BE2C (cell line): ENCODE results near the gene CYP2W1.

ENCODE experiments used
- DNase-seq: peaks from one replicate; pipeline ENCODE4 v3.0.0-alpha.2; 2020
- H3K27me3 ChIP-seq: fragments of 250-450 bp; sonication (Bioruptor Pico); 2 replicates; pipeline ENCODE4 v1.5.1; 2020; ENCODE audit warnings: mild to moderate bottlenecking
- H3K36me3 ChIP-seq: fragments of 250-450 bp; sonication (Bioruptor Pico); 2 replicates; pipeline ENCODE4 v1.5.1; 2020; ENCODE audit warnings: mild to moderate bottlenecking
- H3K4me1 ChIP-seq: fragments of 250-450 bp; sonication (Bioruptor Pico); 2 replicates; pipeline ENCODE4 v1.5.1; 2020
- H3K4me3 ChIP-seq: 2 replicates; pipeline ENCODE4 v1.5.1; 2011; ENCODE audit warnings: low read depth, low read length
- H3K9me3 ChIP-seq: fragments of 250-450 bp; sonication (Bioruptor Pico); 2 replicates; pipeline ENCODE4 v1.5.1; 2020
- TF ChIP-seq, protein P1 (sequence below): IDR thresholded peaks from 2 replicates; pipeline ENCODE4 v1.5.1; 2012; ENCODE audit warnings: mild to moderate bottlenecking, low read depth, low read length

Gene CYP2W1

DNA sequence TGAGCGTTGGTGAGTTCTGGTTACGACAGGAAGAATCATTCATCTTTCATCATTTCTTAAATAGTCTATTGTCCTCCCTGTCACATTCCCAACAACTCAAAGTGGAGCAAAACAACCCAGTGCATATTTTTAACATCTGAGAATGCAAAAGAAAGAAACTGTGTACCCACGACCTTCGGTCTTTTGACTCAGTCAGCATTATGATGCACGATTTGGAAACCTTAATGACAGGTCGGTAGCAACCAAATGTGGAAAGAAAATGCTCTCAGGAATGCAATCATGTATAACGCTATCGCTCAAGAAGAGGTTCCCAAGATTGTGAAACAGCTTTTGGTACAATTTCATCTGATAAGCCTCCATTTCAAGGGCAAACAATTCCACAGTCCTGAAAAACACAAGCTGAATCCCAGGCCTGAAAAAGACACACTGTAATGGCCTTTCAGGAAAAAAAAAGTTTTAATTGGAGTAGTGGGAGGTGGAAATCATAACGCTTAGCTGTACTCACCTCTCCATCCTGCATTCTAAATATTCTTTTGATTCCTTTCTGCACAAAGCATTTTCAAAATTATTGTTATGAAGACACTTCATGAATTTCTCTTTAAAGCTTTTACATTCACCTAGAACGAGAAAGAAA is 10.2 kb upstream of the CYP2W1 start:
- H3K27me3 ChIP-seq: no peaks in the 10 kb centered on the region
- H3K4me3 ChIP-seq: no peak overlapping the region
- TF ChIP-seq, protein P1, sequence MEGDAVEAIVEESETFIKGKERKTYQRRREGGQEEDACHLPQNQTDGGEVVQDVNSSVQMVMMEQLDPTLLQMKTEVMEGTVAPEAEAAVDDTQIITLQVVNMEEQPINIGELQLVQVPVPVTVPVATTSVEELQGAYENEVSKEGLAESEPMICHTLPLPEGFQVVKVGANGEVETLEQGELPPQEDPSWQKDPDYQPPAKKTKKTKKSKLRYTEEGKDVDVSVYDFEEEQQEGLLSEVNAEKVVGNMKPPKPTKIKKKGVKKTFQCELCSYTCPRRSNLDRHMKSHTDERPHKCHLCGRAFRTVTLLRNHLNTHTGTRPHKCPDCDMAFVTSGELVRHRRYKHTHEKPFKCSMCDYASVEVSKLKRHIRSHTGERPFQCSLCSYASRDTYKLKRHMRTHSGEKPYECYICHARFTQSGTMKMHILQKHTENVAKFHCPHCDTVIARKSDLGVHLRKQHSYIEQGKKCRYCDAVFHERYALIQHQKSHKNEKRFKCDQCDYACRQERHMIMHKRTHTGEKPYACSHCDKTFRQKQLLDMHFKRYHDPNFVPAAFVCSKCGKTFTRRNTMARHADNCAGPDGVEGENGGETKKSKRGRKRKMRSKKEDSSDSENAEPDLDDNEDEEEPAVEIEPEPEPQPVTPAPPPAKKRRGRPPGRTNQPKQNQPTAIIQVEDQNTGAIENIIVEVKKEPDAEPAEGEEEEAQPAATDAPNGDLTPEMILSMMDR: no peak
- peaks cover 41% of the 10 kb centered on the region for H3K36me3 ChIP-seq
- no peak for DNase-seq
- H3K4me1 ChIP-seq: no peaks in the 10 kb centered on the region
- H3K9me3 ChIP-seq: no peaks in the 10 kb centered on the region

DNA sequence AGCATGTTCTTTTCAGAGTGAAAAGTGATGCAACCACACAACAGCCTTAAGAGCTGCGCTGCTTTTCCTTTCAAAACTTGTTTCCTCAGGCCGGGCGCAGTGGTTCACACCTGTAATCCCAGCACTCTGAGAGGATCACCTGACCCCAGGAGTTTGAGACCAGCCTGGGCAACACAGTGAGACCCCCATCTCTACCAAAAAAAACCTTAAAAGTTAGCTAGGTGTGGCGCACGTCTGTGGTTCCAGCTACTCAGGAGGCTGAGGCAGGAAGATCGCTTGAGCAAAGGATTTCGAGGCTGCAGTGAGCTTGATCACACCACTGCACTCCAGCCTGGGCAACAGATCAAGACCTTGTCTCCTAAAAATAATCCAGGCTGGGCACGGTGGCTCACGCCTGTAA is 9.7 kb upstream of the CYP2W1 start:
- no peaks in the 10 kb centered on the region for H3K27me3 ChIP-seq
- no peak overlapping the region for H3K4me3 ChIP-seq
- no peak for DNase-seq
- no peaks in the 10 kb centered on the region for H3K9me3 ChIP-seq
- TF ChIP-seq, protein P1: no peak
- H3K36me3 ChIP-seq: peaks cover 38% of the 10 kb centered on the region
- no peaks in the 10 kb centered on the region for H3K4me1 ChIP-seq

DNA sequence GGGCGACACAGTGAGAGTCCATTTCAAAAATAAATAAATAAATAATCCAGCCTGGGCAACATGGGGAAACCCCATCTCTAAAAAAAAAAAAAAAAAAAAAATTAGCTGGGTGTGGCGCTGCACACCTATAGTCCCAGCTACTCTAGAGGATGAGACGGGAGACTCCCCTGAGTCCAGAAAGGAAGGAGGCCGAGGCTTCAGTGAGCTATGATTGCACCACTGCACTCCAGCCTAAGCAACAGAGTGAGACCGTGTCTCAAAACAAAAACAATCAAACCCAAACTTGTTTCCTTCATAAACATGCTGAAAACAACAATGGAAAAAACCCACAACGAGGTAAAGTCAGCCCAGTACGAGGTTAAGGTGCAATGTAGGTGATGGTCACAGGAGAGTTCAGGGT is 8.8 kb upstream of the CYP2W1 start:
- no peaks in the 10 kb centered on the region for H3K27me3 ChIP-seq
- TF ChIP-seq, protein P1: no peak
- no peaks in the 10 kb centered on the region for H3K9me3 ChIP-seq
- H3K4me3 ChIP-seq: peak overlapping the region; percentile 89
- no peaks in the 10 kb centered on the region for H3K4me1 ChIP-seq
- H3K36me3 ChIP-seq: peaks cover 31% of the 10 kb centered on the region
- no peak for DNase-seq

DNA sequence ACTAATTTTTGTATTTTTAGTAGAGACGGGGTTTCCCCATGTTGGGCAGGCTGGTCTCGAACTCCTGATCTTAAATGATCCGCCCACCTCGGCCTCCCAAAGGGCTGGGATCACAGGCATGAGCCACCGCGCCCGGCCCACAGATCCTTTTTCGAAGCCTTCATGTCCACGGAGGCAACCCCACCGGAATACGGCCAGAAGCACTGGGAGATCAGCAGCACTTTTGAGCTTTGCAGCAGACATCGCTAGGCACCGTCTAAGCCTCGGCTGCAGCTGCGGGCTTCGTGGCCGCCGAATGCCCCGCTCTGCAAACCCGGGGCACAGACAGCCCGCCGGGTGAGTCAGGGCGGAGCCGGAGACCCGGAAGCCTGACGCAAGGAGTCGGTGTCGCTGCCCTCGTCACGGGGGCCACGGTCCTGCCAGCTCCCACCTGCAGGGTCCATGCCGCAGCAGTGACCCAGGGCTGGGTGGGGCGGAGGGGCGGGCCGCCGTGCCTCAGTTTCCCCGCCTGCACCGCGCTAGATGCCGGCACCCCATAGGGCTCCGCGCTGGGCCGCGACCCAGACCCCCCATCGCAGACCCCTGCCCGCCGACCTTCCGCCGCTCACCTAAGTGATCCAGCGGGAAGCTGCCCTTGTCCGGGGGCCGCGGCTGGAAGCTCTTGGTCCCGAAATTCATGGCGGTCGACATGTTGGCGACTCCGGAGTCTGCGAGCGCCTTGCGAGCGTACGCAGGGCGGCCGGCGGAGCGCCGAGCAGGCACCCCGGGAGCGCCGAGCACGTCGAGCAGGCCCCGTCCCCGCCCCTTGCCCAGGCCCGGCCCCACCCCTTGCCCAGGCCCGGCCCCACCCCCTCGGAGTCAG is 7.9 kb upstream of the CYP2W1 start, which contains the start of gene COX19:
Gene COX19, minus strand, starts transcription at position 730 of the 862 bp plus-strand sequence. Its CDS starts 40 bp downstream, at position 690.
- Histone ChIP-seq H3K9me3 (no peaks in the 10 kb centered on the region), H3K27me3 (no peaks in the 10 kb centered on the region), H3K4me1 (peaks cover 1% of the 10 kb centered on the region), H3K4me3 (peak within 1 kb of the TSS; percentile 89), H3K36me3 (peaks cover 30% of the 10 kb centered on the region)
- TF ChIP-seq, protein P1: no peak
- peak; percentile 96 for DNase-seq

DNA sequence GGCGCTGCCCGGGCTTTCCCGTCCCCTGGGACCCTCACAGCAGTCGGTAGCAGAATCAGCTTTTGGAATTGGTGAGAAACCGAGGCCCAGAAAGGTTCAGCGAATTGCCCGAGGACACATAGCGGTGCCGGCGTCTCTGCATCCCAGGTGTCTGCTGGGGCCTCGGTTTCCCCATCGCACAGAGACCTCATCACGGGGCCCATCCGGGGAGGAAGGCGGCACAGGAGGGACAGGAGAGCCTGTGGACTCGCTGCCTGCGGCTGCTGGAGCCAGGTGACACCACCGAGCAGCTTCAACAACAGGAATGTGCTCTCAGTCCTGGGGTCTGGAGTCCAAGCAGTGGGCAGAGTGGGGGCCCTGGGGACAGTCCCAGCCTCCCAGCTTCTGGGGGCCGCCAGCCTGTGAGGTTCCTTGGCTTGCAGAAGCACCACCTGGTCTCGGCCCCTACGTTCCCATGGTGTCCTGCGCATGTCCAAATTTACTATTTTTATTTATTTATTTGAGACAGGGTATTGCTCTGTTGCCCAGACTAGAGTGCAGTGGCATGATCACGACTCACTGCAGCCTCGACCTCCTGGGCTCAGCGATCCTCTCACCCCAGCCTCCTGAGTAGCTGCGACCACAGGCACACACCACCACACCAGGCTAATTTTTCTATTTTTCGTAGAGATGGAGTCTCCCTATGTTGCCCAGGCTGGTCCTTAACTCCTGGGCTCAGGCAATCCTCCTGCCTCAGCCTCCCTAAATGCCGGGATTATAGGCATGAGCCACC is 7.1 kb upstream of the CYP2W1 start:
- H3K4me3 ChIP-seq: peak overlapping the region; percentile 50

More for the DNA sequence above, 7.1 kb upstream of the CYP2W1 start:
- H3K36me3 ChIP-seq: peaks cover 26% of the 10 kb centered on the region
- TF ChIP-seq, protein P1: no peak
- no peak for DNase-seq
- no peaks in the 10 kb centered on the region for H3K9me3 ChIP-seq
- H3K27me3 ChIP-seq: no peaks in the 10 kb centered on the region
- H3K4me1 ChIP-seq: peaks cover 5% of the 10 kb centered on the region
